Chondrocyte (in vitro differentiated cells): ENCODE results near the gene CDK1. TPM values are rescaled to one million over a fixed set of nuclear protein-coding genes. Genes with fewer than 3 reads are reported as not detected.

Source experiments
- DNase-seq: peaks from one replicate; pipeline ENCODE4 v3.0.0; 2021; ENCODE audit warnings: mixed read lengths, low spot score
- H3K27ac Mint-ChIP-seq: one replicate; pipeline ENCODE4 v1.8.0; 2021; ENCODE audit warnings: mild to moderate bottlenecking, moderate library complexity, mixed read lengths; ENCODE audit not compliant: unreplicated experiment
- H3K27me3 Mint-ChIP-seq: 2 replicates; pipeline ENCODE4 v1.8.0; 2021; ENCODE audit warnings: low read depth, mixed read lengths
- H3K36me3 Mint-ChIP-seq: 2 replicates; pipeline ENCODE4 v1.8.0; 2021; ENCODE audit warnings: low read depth, mixed read lengths
- H3K4me1 Mint-ChIP-seq: 2 replicates; pipeline ENCODE4 v1.8.0; 2021; ENCODE audit warnings: low read depth, mild to moderate bottlenecking, mixed read lengths
- H3K4me3 Mint-ChIP-seq: one replicate; pipeline ENCODE4 v1.8.0; 2021; ENCODE audit warnings: mild to moderate bottlenecking, moderate library complexity, mixed read lengths; ENCODE audit not compliant: unreplicated experiment
- H3K9me3 Mint-ChIP-seq: 2 replicates; pipeline ENCODE4 v1.8.0; 2021; ENCODE audit warnings: low read depth, mixed read lengths
- CTCF ChIP-seq: fragments of 200-600 bp; sonication (generic); IDR thresholded peaks from 2 replicates; pipeline ENCODE4 v1.5.0; 2021; ENCODE audit warnings: antibody characterized with exemption, mild to moderate bottlenecking, moderate library complexity
- total RNA-seq: library from RNA; stranded (reverse); gene quantifications from 3 replicates; pipeline ENCODE4 v1.2.1, GENCODE V29; 2021

CDK1 gene
- total RNA-seq, 1 donor from 2014 or later, result 7.6 TPM

GRCh38 chr10:60767424-60767823 lies 10.9 kb upstream of the CDK1 start:
- peaks cover 11% of the 10 kb centered on the region for H3K4me1 Mint-ChIP-seq
- H3K36me3 Mint-ChIP-seq, result peaks cover 3% of the 10 kb centered on the region
- no peak for TF ChIP-seq CTCF
- no peak overlapping the region for H3K27ac Mint-ChIP-seq
- no peak for DNase-seq
- H3K4me3 Mint-ChIP-seq, result no peak overlapping the region
- H3K9me3 Mint-ChIP-seq, result no peaks in the 10 kb centered on the region
- peaks cover 4% of the 10 kb centered on the region for H3K27me3 Mint-ChIP-seq

- Mint-ChIP-seq H3K27ac (no peak overlapping the region), H3K9me3 (no peaks in the 10 kb centered on the region), H3K27me3 (peaks cover 4% of the 10 kb centered on the region), H3K4me3 (no peak overlapping the region), H3K4me1 (peaks cover 11% of the 10 kb centered on the region), H3K36me3 (peaks cover 3% of the 10 kb centered on the region)
- no peak for TF ChIP-seq CTCF
- DNase-seq, result no peak
Observed at GRCh38 chr10:60769406-60769805, 8.9 kb upstream of the CDK1 start.

GRCh38 chr10:60777696-60778213 lies 523 bp upstream of the CDK1 start:
- Mint-ChIP-seq H3K27me3 (no peaks in the 10 kb centered on the region), H3K4me1 (peaks cover 27% of the 10 kb centered on the region), H3K27ac (peak overlapping the region; percentile 89), H3K36me3 (no peaks in the 10 kb centered on the region), H3K4me3 (peak overlapping the region; percentile 97), H3K9me3 (no peaks in the 10 kb centered on the region)
- DNase-seq, result no peak
- TF ChIP-seq CTCF, result no peak

- Mint-ChIP-seq H3K4me1 (peaks cover 35% of the 10 kb centered on the region), H3K27ac (peak overlapping the region; percentile 69)
Observed at GRCh38 chr10:60778971-60779796, 906 bp downstream of the CDK1 start.

GRCh38 chr10:60781661-60782060 lies 3.4 kb downstream of the CDK1 start:
- Mint-ChIP-seq H3K27ac (peak overlapping the region; percentile 39), H3K9me3 (no peaks in the 10 kb centered on the region), H3K36me3 (no peaks in the 10 kb centered on the region), H3K27me3 (no peaks in the 10 kb centered on the region), H3K4me3 (no peak overlapping the region), H3K4me1 (peaks cover 46% of the 10 kb centered on the region)
- no peak for TF ChIP-seq CTCF
- DNase-seq, result no peak

More at GRCh38 chr10:60778971-60779796, 906 bp downstream of the CDK1 start:
- Mint-ChIP-seq H3K4me3 (peak overlapping the region; percentile 97), H3K9me3 (no peaks in the 10 kb centered on the region), H3K27me3 (no peaks in the 10 kb centered on the region), H3K36me3 (no peaks in the 10 kb centered on the region)
- no peak for TF ChIP-seq CTCF
- no peak for DNase-seq
